Endometrial microvascular endothelial cells (primary cell): ENCODE measurements around the gene ARIH1. TPM values are rescaled to one million over a fixed set of nuclear protein-coding genes. Genes with fewer than 3 reads are reported as not detected.
"Not testable (repeated sequence)": the region's sequence is repeated elsewhere in the genome, so short reads cannot be mapped to it uniquely, and the experiment has no call there.

ENCODE experiments used
- in situ Hi-C: cut with HindIII; loops from 2 replicates; pipeline ENCODE4 v1.10.0; 2017; ENCODE audit warnings: low sequenced_read_pairs, low pct_unique_long_range_greater_than_20kb; ENCODE audit errors: inconsistent ontology term
- total RNA-seq: library from RNA; depleted of rRNA; stranded (reverse); fragments of >200 nt; gene quantifications from one replicate; pipeline ENCODE4 v1.2.3, GENCODE V29; 2015; ENCODE audit errors: inconsistent ontology term

ARIH1 gene
- total RNA-seq, 1 donor from 2014 or later = 24.1 TPM

DNA sequence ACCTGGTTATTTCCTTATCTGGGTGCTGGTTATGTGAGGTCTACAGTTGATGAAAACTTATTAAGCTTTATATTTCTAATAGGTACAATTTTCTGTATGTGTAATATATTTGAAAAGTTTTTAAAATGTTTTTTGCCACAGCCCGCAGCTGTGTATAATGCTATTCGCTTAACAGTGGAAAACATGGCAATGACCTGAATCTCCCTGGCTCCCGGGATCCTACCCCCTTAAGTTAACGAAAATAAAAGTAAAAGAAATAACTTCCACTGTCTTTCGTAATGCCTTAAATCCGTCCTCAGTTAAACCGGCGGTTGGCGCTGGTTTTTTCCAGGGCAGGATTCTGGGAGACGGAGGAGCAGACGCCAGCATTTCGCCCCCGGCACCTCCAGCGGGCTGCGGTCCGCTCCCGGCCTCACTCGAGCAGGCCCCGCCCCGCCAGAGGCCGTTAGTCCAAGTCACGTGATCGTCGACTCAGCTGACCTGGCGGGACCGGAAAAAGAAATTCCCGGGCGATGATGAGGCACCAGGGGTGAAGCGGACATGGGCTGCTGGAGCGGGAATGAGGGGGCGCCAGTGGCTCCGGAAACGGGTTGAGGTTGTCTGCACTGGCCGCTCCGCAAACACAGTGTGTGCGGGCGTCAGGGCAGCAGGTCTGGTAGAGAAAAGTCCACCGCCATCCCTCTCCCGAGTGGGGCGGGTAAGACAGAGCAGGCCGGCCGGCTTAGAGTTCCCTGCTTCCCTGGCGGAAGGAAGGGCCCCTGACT lies 162.6 kb downstream of the ARIH1 start:
- in situ Hi-C loops = not testable (repeated sequence)

DNA sequence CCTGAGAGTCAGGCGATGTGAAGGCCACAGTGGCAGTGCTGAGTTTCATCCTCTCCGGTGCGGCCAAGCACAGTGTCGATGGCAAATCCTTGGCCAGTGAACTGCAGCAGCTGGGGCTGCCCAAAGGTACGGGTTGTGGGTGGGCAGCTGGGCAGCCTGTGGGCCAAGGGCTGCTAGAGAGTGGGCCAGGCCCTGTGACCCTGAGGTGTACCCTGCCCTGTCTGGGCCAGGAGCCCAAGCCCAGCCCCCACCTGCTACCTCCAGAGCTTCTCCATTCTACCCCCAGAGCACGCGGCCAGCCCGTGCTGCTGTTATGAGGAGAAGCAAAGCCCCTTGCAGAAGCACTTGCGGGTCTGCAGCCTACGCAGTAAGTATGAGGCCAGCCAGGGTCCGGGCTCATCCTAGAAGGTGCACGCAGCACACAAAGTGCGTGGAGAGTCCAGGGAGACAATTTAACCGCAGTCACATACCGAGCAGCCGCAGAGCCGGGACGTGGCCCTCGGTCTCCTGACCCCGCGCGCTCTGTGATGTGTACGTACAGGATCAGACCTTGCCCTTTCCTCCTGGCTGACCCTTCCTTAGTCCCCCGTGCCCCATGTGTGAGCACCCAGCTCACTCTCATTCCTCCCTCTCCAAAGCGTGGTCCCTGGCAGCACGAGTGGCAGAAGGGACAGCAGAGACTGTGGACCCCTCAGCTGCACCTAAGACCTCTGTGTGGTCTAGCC lies 165.8 kb downstream of the ARIH1 start:
- in situ Hi-C loops = not testable (repeated sequence)

GRCh38 chr15:72642271-72642670 lies 168.1 kb downstream of the ARIH1 start:
- in situ Hi-C loops = not testable (repeated sequence)

DNA sequence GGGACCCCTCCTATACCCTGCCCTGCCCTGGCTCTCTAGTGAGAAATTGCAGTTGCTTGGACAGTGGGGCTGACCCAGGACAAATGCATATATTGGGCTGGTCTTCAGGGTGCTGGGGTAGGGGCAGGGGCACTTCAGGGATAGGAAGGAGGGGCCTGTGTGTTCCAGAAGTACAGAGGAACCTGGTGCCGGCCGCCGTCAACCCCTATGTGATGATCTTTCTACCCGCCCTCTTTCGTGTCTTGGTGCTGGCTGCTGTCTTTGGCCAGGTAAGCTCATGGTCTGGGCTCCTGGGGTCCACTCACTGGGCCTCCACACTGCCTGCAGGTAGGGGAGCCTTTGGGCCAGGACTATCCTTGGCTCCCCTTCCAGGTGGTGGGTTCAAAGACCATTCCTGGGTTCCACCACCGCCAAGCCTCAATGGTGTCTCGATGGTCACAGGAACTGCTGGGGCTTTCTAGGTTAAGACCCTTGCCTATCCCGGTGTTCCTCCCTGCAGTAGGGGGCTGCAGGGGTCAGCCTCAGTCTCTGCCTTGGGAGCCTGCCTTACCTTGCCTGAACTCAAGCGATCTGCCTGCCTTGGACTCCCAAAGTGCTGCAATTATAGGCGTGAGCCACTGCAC lies 174.6 kb downstream of the ARIH1 start:
- in situ Hi-C loops = not testable (repeated sequence)

Other genes with a start within 250 kb of the ARIH1 start
- 1,892 TPM for gene PKM, start 243.1 kb upstream of the ARIH1 start, total RNA-seq
- 13.4 TPM for gene PARP6, start 201.8 kb upstream of the ARIH1 start, total RNA-seq
- gene CELF6, start 154.2 kb upstream of the ARIH1 start, total RNA-seq = not detected
- gene HEXA, start 98.3 kb upstream of the ARIH1 start, total RNA-seq = 67.2 TPM
- gene TMEM202, start 76.0 kb upstream of the ARIH1 start, total RNA-seq = not detected
- gene GOLGA6B, start 180.4 kb downstream of the ARIH1 start, total RNA-seq = not detected
- not detected for gene HIGD2B, start 211.9 kb downstream of the ARIH1 start, total RNA-seq
- gene BBS4, start 211.9 kb downstream of the ARIH1 start, total RNA-seq = 5.6 TPM